ENCODE results near the gene IGFN1.

IGFN1 gene

GRCh38 chr1:201266774-201267173, 76.2 kb downstream of the IGFN1 start:
- peak; percentile 96 for DNase-seq

- DNase-seq, result peak; percentile 96
These were observed 77.0 kb downstream of the IGFN1 start for GRCh38 chr1:201267481-201268229.

GRCh38 chr1:201268604-201269151, 78.1 kb downstream of the IGFN1 start:
- DNase-seq, result peak; percentile 93

- DNase-seq, result no peak
These were observed 78.7 kb downstream of the IGFN1 start for GRCh38 chr1:201269281-201269680.

- DNase-seq, result no peak
These were observed 79.3 kb downstream of the IGFN1 start for GRCh38 chr1:201269900-201270410.

- no peak for DNase-seq
These were observed 80.2 kb downstream of the IGFN1 start for GRCh38 chr1:201270616-201271390.

GRCh38 chr1:201272799-201273198, 82.2 kb downstream of the IGFN1 start:
- peak; percentile 54 for DNase-seq

- DNase-seq, result no peak
These were observed 84.1 kb downstream of the IGFN1 start for GRCh38 chr1:201274616-201275252.

- peak; percentile 89 for DNase-seq
These were observed 84.6 kb downstream of the IGFN1 start for GRCh38 chr1:201275253-201275666.

GRCh38 chr1:201276891-201277290, 86.3 kb downstream of the IGFN1 start:
- DNase-seq, result no peak

GRCh38 chr1:201277441-201277840, 86.8 kb downstream of the IGFN1 start:
- no peak for DNase-seq
